GM18951 (cell line): Measurements from ENCODE around the gene CES2.
"Not testable (repeated sequence)": the region's sequence is repeated elsewhere in the genome, so short reads cannot be mapped to it uniquely, and the experiment has no call there.

Source experiments
- POLR2A ChIP-seq: IDR thresholded peaks from 4 replicates; pipeline ENCODE4 v1.6.1; 2011; ENCODE audit warnings: mild to moderate bottlenecking; ENCODE audit not compliant: insufficient read length, insufficient read depth; ENCODE audit errors: extremely low read depth
- in situ Hi-C: fragments of 300-500 bp; cut with MboI; formaldehyde crosslinking; loops from one replicate; pipeline ENCODE4 v1.12.0; 2022; ENCODE audit warnings: low sequenced_read_pairs, mixed read lengths, inconsistent platforms; ENCODE audit not compliant: unreplicated experiment

Gene CES2

DNA sequence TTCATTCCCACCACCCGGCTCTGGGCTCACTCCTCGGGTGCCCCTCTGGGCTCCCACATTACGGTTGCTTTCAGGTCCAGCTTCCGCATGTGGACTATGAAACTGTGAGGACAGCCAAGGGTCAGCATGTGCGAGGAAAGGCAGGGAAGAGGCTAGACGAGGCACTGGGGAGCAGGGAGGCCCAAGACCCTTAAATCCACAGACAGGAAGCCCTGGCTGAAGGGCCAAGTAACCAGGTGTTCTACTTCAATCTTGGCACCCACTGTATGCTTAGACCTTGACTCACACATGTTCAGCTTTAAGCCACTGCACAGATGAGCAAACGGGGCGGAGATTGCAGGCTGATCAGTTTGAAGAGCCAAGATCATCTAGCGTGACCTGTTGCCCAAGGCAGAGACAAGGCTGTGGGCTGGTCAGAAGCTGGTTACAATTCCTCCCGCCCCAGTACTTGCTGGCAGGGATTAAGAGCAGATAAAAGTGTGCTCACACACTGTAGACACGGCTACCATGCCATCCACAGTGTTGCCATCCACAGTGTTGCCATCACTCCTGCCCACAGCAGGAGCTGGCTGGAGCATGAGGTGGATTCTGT, 53.0 kb downstream of the CES2 start, which contains the start of gene CES4A:
Gene CES4A (plus strand): TSS at position 393 of the 592 bp plus-strand sequence. CDS start 184 bp downstream, at position 577.
- TF ChIP-seq POLR2A = no peak
- in situ Hi-C loops = no loop called here

GRCh38 chr16:66991545-66992077, 56.3 kb downstream of the CES2 start:
- no peak for TF ChIP-seq POLR2A
- in situ Hi-C loops = no loop called here

GRCh38 chr16:66993558-66993957, 58.2 kb downstream of the CES2 start:
- in situ Hi-C loops = not testable (repeated sequence)
